ENCODE results near the gene SPOUT1. TPM values are rescaled to one million over a fixed set of nuclear protein-coding genes. Genes with fewer than 3 reads are reported as not detected.

The SPOUT1 gene
- total RNA-seq, 2 experiments from 2014 or later, result 51.2 to 52.5 TPM

DNA sequence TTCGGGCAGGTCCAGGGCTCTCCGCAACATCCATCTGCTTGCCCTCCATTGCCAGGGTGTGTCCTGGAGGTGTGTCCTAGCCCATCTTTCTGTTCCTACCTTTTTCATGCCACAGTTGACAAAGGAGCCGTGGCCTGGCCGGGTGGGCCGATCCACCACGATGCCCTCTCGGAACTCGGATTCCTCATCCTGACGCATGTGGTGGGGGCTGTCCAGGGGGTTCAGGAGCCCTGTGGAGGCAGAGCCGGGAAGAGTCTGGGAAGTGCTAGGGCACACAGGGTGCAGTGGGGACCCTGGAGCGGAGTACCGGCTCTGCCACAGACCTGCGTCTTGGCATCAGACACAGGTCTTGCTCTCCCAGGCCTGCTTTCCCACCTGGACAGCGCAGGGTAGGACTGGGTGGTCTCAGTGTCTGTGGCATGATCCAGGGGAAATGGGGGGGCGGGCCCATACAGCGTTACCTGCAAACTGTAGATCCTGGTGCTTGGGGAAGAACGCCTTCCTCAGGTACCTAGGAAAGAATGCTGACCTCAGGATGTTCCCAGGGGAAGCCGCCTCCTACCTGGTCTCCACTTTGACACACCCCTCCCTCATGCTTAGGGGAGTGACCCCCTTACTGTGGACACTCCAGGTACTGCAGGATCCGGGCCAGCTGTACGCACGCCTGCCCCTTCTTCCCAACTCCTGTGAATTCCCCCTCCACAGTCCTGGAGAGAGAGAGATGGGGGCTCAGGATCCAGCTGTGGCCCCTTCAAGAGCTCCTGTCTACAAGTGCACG lies 3.5 kb downstream of the SPOUT1 start:
- DNase-seq (ENCODE audit: low spot score), result no peak
- H4K20me1 ChIP-seq (ENCODE audit: insufficient read depth, low read length), result no peaks in the 10 kb centered on the region
- peaks cover 15% of the 10 kb centered on the region for H3K4me1 ChIP-seq (ENCODE audit: insufficient read depth, low read length, poor library complexity, severe bottlenecking)
- H3K79me2 ChIP-seq (ENCODE audit: insufficient read depth, low read depth, low read length), result peaks cover 15% of the 10 kb centered on the region; the same call in 1 of the 2 replicates
- no peak overlapping the region for H3K27ac ChIP-seq (ENCODE audit: low read depth, low read length, poor library complexity, severe bottlenecking)
- no peak for TF ChIP-seq EZH2phosphoT487 (IDR thresholded peaks at IDR 0.05; ENCODE audit: borderline replicate concordance, low read depth, low read length)
- no peak for TF ChIP-seq CTCF (conservative IDR thresholded peaks at IDR 0.05; ENCODE audit: low read length)
- intact Hi-C loops (cut with micrococcal nuclease; ENCODE audit: unreplicated experiment), result no loop called here
- no peak overlapping the region for H2AFZ ChIP-seq (ENCODE audit: low read length)
- H3K9me2 ChIP-seq (ENCODE audit: insufficient read depth, low read length), result no peaks in the 10 kb centered on the region
- POLR2A ChIA-PET, result interaction anchor here (0.6 to 1.4 kb wide), 3 partner anchors 8 to 139 kb away, joined by 3 to 6 read pairs (median 4); no protein-coding TSS in a partner anchor
- no TSS peak for BruUV-seq (replicated peaks)
- CTCF ChIA-PET (ENCODE audit: unreplicated experiment), result no interaction called here
- no peaks in the 10 kb centered on the region for H3K9me3 ChIP-seq (ENCODE audit: low read length)
- H3K4me3 ChIP-seq (ENCODE audit: low read depth, low read length, poor library complexity, severe bottlenecking), result no peak overlapping the region
- no peak overlapping the region for H3K4me2 ChIP-seq (ENCODE audit: low read length)
- peaks cover 69% of the 10 kb centered on the region for H3K36me3 ChIP-seq (ENCODE audit: insufficient read depth, low read length)

GRCh38 chr9:128824911-128825310 lies 4.7 kb downstream of the SPOUT1 start:
- Histone ChIP-seq H3K4me3 (ENCODE audit: low read depth, low read length, poor library complexity, severe bottlenecking) (no peak overlapping the region), H2AFZ (ENCODE audit: low read length) (no peak overlapping the region), H3K4me1 (ENCODE audit: insufficient read depth, low read length, poor library complexity, severe bottlenecking) (peaks cover 17% of the 10 kb centered on the region), H3K4me2 (ENCODE audit: low read length) (no peak overlapping the region), H3K9me2 (ENCODE audit: insufficient read depth, low read length) (no peaks in the 10 kb centered on the region), H3K79me2 (ENCODE audit: insufficient read depth, low read depth, low read length) (peaks cover 15% of the 10 kb centered on the region; the same call in 1 of the 2 replicates), H3K9me3 (ENCODE audit: low read length) (no peaks in the 10 kb centered on the region), H3K36me3 (ENCODE audit: insufficient read depth, low read length) (peaks cover 77% of the 10 kb centered on the region), H4K20me1 (ENCODE audit: insufficient read depth, low read length) (no peaks in the 10 kb centered on the region), H3K27ac (ENCODE audit: low read depth, low read length, poor library complexity, severe bottlenecking) (no peak overlapping the region)
- no peak for DNase-seq (ENCODE audit: low spot score)
- no peak for TF ChIP-seq CTCF (conservative IDR thresholded peaks at IDR 0.05; ENCODE audit: low read length)
- TF ChIP-seq EZH2phosphoT487 (IDR thresholded peaks at IDR 0.05; ENCODE audit: borderline replicate concordance, low read depth, low read length), result no peak
- CTCF ChIA-PET (ENCODE audit: unreplicated experiment), result no interaction called here
- intact Hi-C loops (cut with micrococcal nuclease; ENCODE audit: unreplicated experiment), result no loop called here
- POLR2A ChIA-PET, result no interaction called here
- BruUV-seq (replicated peaks), result no TSS peak

- no TSS peak for BruUV-seq (replicated peaks)
- intact Hi-C loops (cut with micrococcal nuclease; ENCODE audit: unreplicated experiment), result no loop called here
Measured at GRCh38 chr9:128823903-128824406, 5.6 kb downstream of the SPOUT1 start.

More at GRCh38 chr9:128823903-128824406, 5.6 kb downstream of the SPOUT1 start:
- CTCF ChIA-PET (ENCODE audit: unreplicated experiment), result no interaction called here
- H3K9me2 ChIP-seq (ENCODE audit: insufficient read depth, low read length), result no peaks in the 10 kb centered on the region
- no peak for TF ChIP-seq EZH2phosphoT487 (IDR thresholded peaks at IDR 0.05; ENCODE audit: borderline replicate concordance, low read depth, low read length)
- TF ChIP-seq CTCF (conservative IDR thresholded peaks at IDR 0.05; ENCODE audit: low read length), result no peak
- no peak for DNase-seq (ENCODE audit: low spot score)
- H2AFZ ChIP-seq (ENCODE audit: low read length), result no peak overlapping the region
- no peaks in the 10 kb centered on the region for H3K9me3 ChIP-seq (ENCODE audit: low read length)
- H4K20me1 ChIP-seq (ENCODE audit: insufficient read depth, low read length), result 0 out of 2 replicates have a peak, but pooled peaks cover 4% of the 10 kb centered on the region
- peaks cover 17% of the 10 kb centered on the region; the same call in 1 of the 2 replicates for H3K79me2 ChIP-seq (ENCODE audit: insufficient read depth, low read depth, low read length)
- H3K27ac ChIP-seq (ENCODE audit: low read depth, low read length, poor library complexity, severe bottlenecking), result no peak overlapping the region
- H3K4me1 ChIP-seq (ENCODE audit: insufficient read depth, low read length, poor library complexity, severe bottlenecking), result peaks cover 24% of the 10 kb centered on the region
- no peak overlapping the region for H3K4me2 ChIP-seq (ENCODE audit: low read length)
- peaks cover 80% of the 10 kb centered on the region for H3K36me3 ChIP-seq (ENCODE audit: insufficient read depth, low read length)
- POLR2A ChIA-PET, result no interaction called here
- H3K4me3 ChIP-seq (ENCODE audit: low read depth, low read length, poor library complexity, severe bottlenecking), result no peak overlapping the region

Data from OCI-LY7 (cell line).